Endodermal cell (in vitro differentiated cells): ENCODE results near the gene OCA2. TPM values are rescaled to one million over a fixed set of nuclear protein-coding genes. Genes with fewer than 3 reads are reported as not detected.
A peak's percentile ranks its signal among the peaks of the same experiment; 100 is the strongest.

Experiments used
- DNase-seq: peaks from one replicate; pipeline ENCODE4 v3.0.0-alpha.2; 2017
- H3K27ac ChIP-seq: 2 replicates; pipeline ENCODE4 v1.5.1; 2013; ENCODE audit warnings: mild to moderate bottlenecking, low read depth, low read length, moderate library complexity
- H3K27me3 ChIP-seq: 2 replicates; pipeline ENCODE4 v1.6.1; 2013; ENCODE audit warnings: mild to moderate bottlenecking, low read length, moderate library complexity; ENCODE audit not compliant: insufficient read depth, control insufficient read depth, poor library complexity, severe bottlenecking
- H3K36me3 ChIP-seq: 2 replicates; pipeline ENCODE4 v1.7.0; 2013; ENCODE audit warnings: mild to moderate bottlenecking, low read length, moderate library complexity; ENCODE audit not compliant: control insufficient read depth, insufficient read depth
- H3K4me1 ChIP-seq: one replicate; pipeline ENCODE4 v1.7.0; 2013; ENCODE audit warnings: low read length; ENCODE audit not compliant: control insufficient read depth, insufficient read depth
- H3K4me3 ChIP-seq: 2 replicates; pipeline ENCODE4 v1.5.1; 2013; ENCODE audit warnings: mild to moderate bottlenecking, low read length, moderate library complexity
- H3K9ac ChIP-seq: 2 replicates; pipeline ENCODE4 v1.6.1; 2013; ENCODE audit warnings: mild to moderate bottlenecking, low read length, moderate library complexity; ENCODE audit not compliant: poor library complexity, severe bottlenecking; ENCODE audit errors: extremely low read depth
- H3K9me3 ChIP-seq: 2 replicates; pipeline ENCODE4 v1.6.1; 2013; ENCODE audit warnings: mild to moderate bottlenecking, low read length, moderate library complexity; ENCODE audit not compliant: control insufficient read depth
- H3K27ac Mint-ChIP-seq: 2 replicates; pipeline ENCODE4 v1.8.0; 2020; ENCODE audit warnings: mixed read lengths
- H3K27me3 Mint-ChIP-seq: 2 replicates; pipeline ENCODE4 v1.8.0; 2021; ENCODE audit warnings: mild to moderate bottlenecking, mixed read lengths; ENCODE audit not compliant: insufficient read depth
- H3K36me3 Mint-ChIP-seq: 2 replicates; pipeline ENCODE4 v1.8.0; 2020; ENCODE audit warnings: low read depth, mixed read lengths
- H3K4me1 Mint-ChIP-seq: 2 replicates; pipeline ENCODE4 v1.8.0; 2020; ENCODE audit warnings: mixed read lengths
- H3K4me3 Mint-ChIP-seq: 2 replicates; pipeline ENCODE4 v1.8.0; 2020; ENCODE audit warnings: mild to moderate bottlenecking, moderate library complexity, mixed read lengths
- H3K9me3 Mint-ChIP-seq: 2 replicates; pipeline ENCODE4 v1.8.0; 2020; ENCODE audit warnings: mild to moderate bottlenecking, mixed read lengths
- CTCF ChIP-seq: fragments of 200-600 bp; sonication (generic); conservative IDR thresholded peaks from 2 replicates; pipeline ENCODE4 v1.5.0; 2021; ENCODE audit warnings: antibody characterized with exemption, mild to moderate bottlenecking
- WGBS, 2 experiments: methylation state at CpG; one replicate each; pipeline versions ENCODE4 v1.1.5 to v1.1.7; 2013; ENCODE audit warnings: missing lambda C conversion rate in 2 of 2, mixed read lengths in 1 of 2; ENCODE audit not compliant: insufficient coverage in 1 of 2, insufficient read length in 1 of 2; 5-methylcytosine and 5-hydroxymethylcytosine counted together
- total RNA-seq, 2 donors: library from RNA; stranded (reverse); fragmentation: NEBNext Ultra II Directional in 1 of 2; extraction: Animal tissue kit (Norgen Biotek cat#: 25700) in 1 of 2; gene quantifications; 2 replicates in 1 of 2; 3 replicates in 1 of 2; pipeline ENCODE4 v1.2.1, GENCODE V29; 2021

Gene OCA2
- total RNA-seq, 2 donors from 2014 or later: 0.29 to 0.84 TPM

DNA sequence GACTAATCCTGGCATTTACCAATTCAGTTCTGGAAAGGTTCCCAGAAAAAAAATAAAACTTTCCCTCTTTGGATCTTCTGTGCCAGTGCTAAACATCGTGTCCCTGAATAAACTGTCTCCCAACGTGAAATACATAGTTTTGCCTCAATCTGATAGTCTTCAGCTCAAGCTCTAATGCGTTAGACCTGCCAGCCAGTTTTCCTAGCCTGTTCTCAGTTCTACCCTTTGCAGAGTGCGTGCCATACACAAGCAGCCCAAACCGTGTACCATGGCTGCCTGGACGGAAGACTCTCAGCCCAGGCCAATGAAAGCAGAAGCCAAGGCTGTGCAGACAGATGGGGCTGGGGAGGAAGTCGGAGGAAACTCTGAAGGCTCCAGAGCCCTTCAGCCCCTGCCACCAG, 11.4 kb upstream of the OCA2 start:
- peak; percentile 38 for DNase-seq
- peaks cover 2% of the 10 kb centered on the region for H3K4me1 Mint-ChIP-seq
- H3K36me3 ChIP-seq: peaks cover 54% of the 10 kb centered on the region
- H3K27ac Mint-ChIP-seq: no peak overlapping the region
- H3K4me1 ChIP-seq: no peaks in the 10 kb centered on the region
- no peaks in the 10 kb centered on the region for H3K9me3 ChIP-seq
- H3K27me3 ChIP-seq: peaks cover 27% of the 10 kb centered on the region
- H3K9ac ChIP-seq: no peak overlapping the region
- TF ChIP-seq CTCF: no peak
- H3K36me3 Mint-ChIP-seq: peaks cover 40% of the 10 kb centered on the region
- H3K27ac ChIP-seq: no peak overlapping the region
- WGBS, 2 experiments: 92 to 93% methylated on average over 4 to 7 of the region's 7 CpGs
- no peak overlapping the region for H3K4me3 Mint-ChIP-seq
- peaks cover 21% of the 10 kb centered on the region for H3K27me3 Mint-ChIP-seq
- no peaks in the 10 kb centered on the region for H3K9me3 Mint-ChIP-seq
- no peak overlapping the region for H3K4me3 ChIP-seq

DNA sequence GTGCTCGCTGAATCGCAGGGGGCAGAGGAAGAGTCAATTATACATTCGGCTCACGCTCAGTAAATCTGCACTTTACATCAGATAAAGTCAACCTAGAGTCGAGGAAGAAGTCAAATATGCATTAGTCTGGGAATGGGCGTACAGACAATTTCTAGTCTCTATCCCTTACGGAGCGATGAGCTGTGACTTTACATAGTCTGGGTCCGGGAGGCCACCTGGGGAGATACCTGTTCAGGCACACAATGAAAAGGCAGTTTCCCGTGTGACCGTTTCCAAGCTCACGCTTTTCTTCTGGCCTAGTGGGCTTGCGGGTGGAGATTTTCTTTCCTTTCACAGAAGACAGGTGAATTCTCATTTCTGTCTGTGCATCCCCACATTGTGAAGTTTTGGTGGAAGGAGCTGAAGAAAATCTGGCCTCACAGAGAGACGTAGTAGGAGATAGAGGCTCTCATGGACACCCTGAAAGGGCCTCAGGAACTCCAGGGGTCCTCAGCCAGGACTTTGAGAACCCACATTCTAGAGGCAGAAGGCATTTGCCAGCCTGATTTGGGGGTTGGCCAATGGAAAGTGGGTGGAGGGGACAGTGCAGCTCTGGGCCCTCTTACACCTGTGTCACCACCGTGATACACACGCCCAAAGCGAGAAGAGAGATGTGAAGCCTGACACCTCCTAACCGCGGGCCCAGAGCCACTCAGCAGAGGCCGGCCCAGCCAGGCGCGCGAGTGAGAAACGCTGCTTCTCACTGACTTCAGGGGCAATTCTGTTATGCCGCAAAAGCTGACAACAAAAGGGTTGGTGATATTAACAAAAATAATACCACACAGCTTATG, 10.7 kb upstream of the OCA2 start:
- no peak overlapping the region for H3K4me3 Mint-ChIP-seq
- H3K36me3 Mint-ChIP-seq: peaks cover 35% of the 10 kb centered on the region
- H3K9ac ChIP-seq: no peak overlapping the region
- no peak overlapping the region for H3K27ac Mint-ChIP-seq
- H3K9me3 ChIP-seq: no peaks in the 10 kb centered on the region
- H3K9me3 Mint-ChIP-seq: no peaks in the 10 kb centered on the region
- H3K27ac ChIP-seq: no peak overlapping the region
- DNase-seq: peak; percentile 47
- WGBS, 2 experiments: 93 to 95% methylated on average over 13 to 25 of the region's 25 CpGs
- peaks cover 2% of the 10 kb centered on the region for H3K4me1 Mint-ChIP-seq
- peaks cover 34% of the 10 kb centered on the region for H3K27me3 ChIP-seq
- H3K4me3 ChIP-seq: no peak overlapping the region
- no peak for TF ChIP-seq CTCF
- no peaks in the 10 kb centered on the region for H3K4me1 ChIP-seq
- peaks cover 51% of the 10 kb centered on the region for H3K36me3 ChIP-seq
- H3K27me3 Mint-ChIP-seq: peaks cover 22% of the 10 kb centered on the region

- Histone ChIP-seq H3K9ac (no peak overlapping the region), H3K27ac (no peak overlapping the region), H3K36me3 (peaks cover 31% of the 10 kb centered on the region), H3K4me3 (peak overlapping the region; percentile 79), H3K27me3 (peaks cover 47% of the 10 kb centered on the region), H3K4me1 (no peaks in the 10 kb centered on the region), H3K9me3 (no peaks in the 10 kb centered on the region)
- no peak for TF ChIP-seq CTCF
- Mint-ChIP-seq H3K9me3 (no peaks in the 10 kb centered on the region), H3K27ac (no peak overlapping the region), H3K4me1 (peaks cover 2% of the 10 kb centered on the region), H3K36me3 (peaks cover 19% of the 10 kb centered on the region), H3K4me3 (peak overlapping the region; percentile 66), H3K27me3 (peaks cover 41% of the 10 kb centered on the region)
- 71 to 77% methylated on average over 8 of the region's 8 CpGs for WGBS, 2 experiments
- DNase-seq: no peak
Measured at GRCh38 chr15:28107904-28108275, 8.8 kb upstream of the OCA2 start.
